DMS 273 treated with DMSO at 0.1 percent for 48 hours (cell line): ENCODE results near the gene DCUN1D5.
"Not testable (repeated sequence)": the region's sequence is repeated elsewhere in the genome, so short reads cannot be mapped to it uniquely, and the experiment has no call there.

Experiments used
- DNase-seq: peaks from one replicate; lab custom pipeline; 2025; lab: John Stamatoyannopoulos, UW

Gene DCUN1D5

GRCh38 chr11:103055221-103055890, 36.6 kb downstream of the DCUN1D5 start:
- no peak for DNase-seq

- no peak for DNase-seq
Measured at GRCh38 chr11:103053997-103054396, 38.0 kb downstream of the DCUN1D5 start.

GRCh38 chr11:103051981-103052380, 40.0 kb downstream of the DCUN1D5 start:
- DNase-seq = no peak

GRCh38 chr11:103051151-103051801, 40.7 kb downstream of the DCUN1D5 start:
- no peak for DNase-seq

- DNase-seq = no peak
Measured at GRCh38 chr11:103050351-103050750, 41.6 kb downstream of the DCUN1D5 start.

- no peak for DNase-seq
Measured at GRCh38 chr11:103047837-103048236, 44.1 kb downstream of the DCUN1D5 start.

- no peak for DNase-seq
Measured at GRCh38 chr11:103043826-103044678, 47.9 kb downstream of the DCUN1D5 start.

- no peak for DNase-seq
Measured at GRCh38 chr11:103042161-103042560, 49.8 kb downstream of the DCUN1D5 start.

- peak; percentile 22 for DNase-seq
Measured at GRCh38 chr11:103035791-103036434, 56.0 kb downstream of the DCUN1D5 start.

- no peak for DNase-seq
Measured at GRCh38 chr11:103035216-103035615, 56.7 kb downstream of the DCUN1D5 start.

- no peak for DNase-seq
Measured at GRCh38 chr11:103031834-103032233, 60.1 kb downstream of the DCUN1D5 start.

GRCh38 chr11:103029401-103029800, 62.6 kb downstream of the DCUN1D5 start:
- DNase-seq = no peak

GRCh38 chr11:103028304-103029020, 63.5 kb downstream of the DCUN1D5 start:
- DNase-seq = not testable (repeated sequence)

- DNase-seq = no peak
Measured at GRCh38 chr11:103024086-103024485, 67.9 kb downstream of the DCUN1D5 start.

- no peak for DNase-seq
Measured at GRCh38 chr11:103016031-103016430, 75.9 kb downstream of the DCUN1D5 start.

- no peak for DNase-seq
Measured at GRCh38 chr11:103013421-103013820, 78.5 kb downstream of the DCUN1D5 start.
